ENCODE measurements around the gene HCRTR1.

Gene HCRTR1

GRCh38 chr1:31575369-31576140 is 41.9 kb upstream of the HCRTR1 start:
- no peak for TF ChIP-seq CTCF (IDR thresholded peaks at IDR 0.05; ENCODE audit: insufficient read depth, low read length, poor library complexity, severe bottlenecking)
- peaks cover 3% of the 10 kb centered on the region; the same call in 1 of the 2 replicates for H3K27me3 ChIP-seq (replicated peaks; ENCODE audit: control insufficient read depth, insufficient read depth, low read length)
- DNase-seq (ENCODE audit: extremely low read depth, insufficient read length): no peak
- no peak overlapping the region for H3K4me3 ChIP-seq (replicated peaks; ENCODE audit: low read depth, low read length)
- no peaks in the 10 kb centered on the region for H3K36me3 ChIP-seq (ENCODE audit: control insufficient read depth, insufficient read depth, low read length)

- no peak for DNase-seq (ENCODE audit: extremely low read depth, insufficient read length)
- Histone ChIP-seq H3K27me3 (replicated peaks; ENCODE audit: control insufficient read depth, insufficient read depth, low read length) (peaks cover 3% of the 10 kb centered on the region; the same call in 1 of the 2 replicates), H3K4me3 (replicated peaks; ENCODE audit: low read depth, low read length) (no peak within 1 kb of the TSS), H3K36me3 (ENCODE audit: control insufficient read depth, insufficient read depth, low read length) (no peaks in the 10 kb centered on the region)
- TF ChIP-seq CTCF (IDR thresholded peaks at IDR 0.05; ENCODE audit: insufficient read depth, low read length, poor library complexity, severe bottlenecking): no peak
Measured at GRCh38 chr1:31576201-31576669, 41.3 kb upstream of the HCRTR1 start, which contains the start of gene TINAGL1. Gene TINAGL1, plus strand, starts transcription at chr1:31576515. Its CDS starts 634 bp downstream, at chr1:31577149.

- Histone ChIP-seq H3K36me3 (ENCODE audit: control insufficient read depth, insufficient read depth, low read length) (no peaks in the 10 kb centered on the region), H3K4me3 (replicated peaks; ENCODE audit: low read depth, low read length) (no peak overlapping the region), H3K27me3 (replicated peaks; ENCODE audit: control insufficient read depth, insufficient read depth, low read length) (peaks cover 3% of the 10 kb centered on the region; the same call in 1 of the 2 replicates)
- no peak for DNase-seq (ENCODE audit: extremely low read depth, insufficient read length)
- no peak for TF ChIP-seq CTCF (IDR thresholded peaks at IDR 0.05; ENCODE audit: insufficient read depth, low read length, poor library complexity, severe bottlenecking)
Measured at GRCh38 chr1:31576743-31577455, 40.6 kb upstream of the HCRTR1 start.

GRCh38 chr1:31577515-31578192 is 39.8 kb upstream of the HCRTR1 start:
- H3K27me3 ChIP-seq (replicated peaks; ENCODE audit: control insufficient read depth, insufficient read depth, low read length): peaks cover 3% of the 10 kb centered on the region; the same call in 1 of the 2 replicates
- no peak for DNase-seq (ENCODE audit: extremely low read depth, insufficient read length)
- no peak for TF ChIP-seq CTCF (IDR thresholded peaks at IDR 0.05; ENCODE audit: insufficient read depth, low read length, poor library complexity, severe bottlenecking)
- no peak overlapping the region for H3K4me3 ChIP-seq (replicated peaks; ENCODE audit: low read depth, low read length)
- no peaks in the 10 kb centered on the region for H3K36me3 ChIP-seq (ENCODE audit: control insufficient read depth, insufficient read depth, low read length)

GRCh38 chr1:31579374-31579773 is 38.1 kb upstream of the HCRTR1 start:
- Histone ChIP-seq H3K36me3 (ENCODE audit: control insufficient read depth, insufficient read depth, low read length) (no peaks in the 10 kb centered on the region), H3K4me3 (replicated peaks; ENCODE audit: low read depth, low read length) (no peak overlapping the region), H3K27me3 (replicated peaks; ENCODE audit: control insufficient read depth, insufficient read depth, low read length) (peaks cover 3% of the 10 kb centered on the region; the same call in 1 of the 2 replicates)
- DNase-seq (ENCODE audit: extremely low read depth, insufficient read length): no peak
- no peak for TF ChIP-seq CTCF (IDR thresholded peaks at IDR 0.05; ENCODE audit: insufficient read depth, low read length, poor library complexity, severe bottlenecking)

Data from GM06990 (cell line).